ENCODE measurements around the gene BTK. TPM values are rescaled to one million over a fixed set of nuclear protein-coding genes. Genes with fewer than 3 reads are reported as not detected.

Gene BTK
- total and polyA plus RNA-seq, 12 donors: 1.3 to 14.8 (median 5.9) TPM

DNA sequence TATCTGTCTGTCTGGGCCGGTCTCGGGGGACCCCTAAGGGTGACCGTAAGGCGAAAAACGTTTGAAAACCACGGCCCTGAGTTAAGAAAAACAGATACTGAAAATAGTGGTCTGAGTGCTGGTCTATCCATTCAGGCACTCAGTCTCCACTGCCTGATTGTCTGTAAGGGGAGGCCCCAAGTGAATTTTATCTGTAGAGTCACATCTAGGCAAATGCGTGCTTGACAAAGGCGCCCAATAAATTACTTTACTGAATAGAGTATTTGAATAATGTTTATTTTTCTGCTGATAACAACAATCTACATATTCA, 22.5 kb upstream of the BTK start:
- intact Hi-C loops (cut with DNase I): no loop called here
- Histone ChIP-seq H3K36me3 (replicated peaks in 1 of 2) (peaks cover 0 to 8% of the 10 kb centered on the region in 2 donors), H3K4me3 (peak overlapping the region; percentile 14 to 78 (median 45)), H3K4me1 (replicated peaks in 1 of 2) (peaks cover 0 to 21% of the 10 kb centered on the region in 2 donors), H3K9me3 (replicated peaks in 1 of 3) (no peaks in the 10 kb centered on the region), H3K27me3 (no peaks in the 10 kb centered on the region), H3K27ac (peak overlapping the region; percentile 89 to 98 (median 95))
- DNase-seq: no peak
- WGBS, 4 donors: 0 to 28% (median 12%) methylated on average over 2 to 8 of the region's 8 CpGs
- TF ChIP-seq POLR2A (IDR thresholded peaks at IDR 0.05): no peak
- TF ChIP-seq, protein P1, sequence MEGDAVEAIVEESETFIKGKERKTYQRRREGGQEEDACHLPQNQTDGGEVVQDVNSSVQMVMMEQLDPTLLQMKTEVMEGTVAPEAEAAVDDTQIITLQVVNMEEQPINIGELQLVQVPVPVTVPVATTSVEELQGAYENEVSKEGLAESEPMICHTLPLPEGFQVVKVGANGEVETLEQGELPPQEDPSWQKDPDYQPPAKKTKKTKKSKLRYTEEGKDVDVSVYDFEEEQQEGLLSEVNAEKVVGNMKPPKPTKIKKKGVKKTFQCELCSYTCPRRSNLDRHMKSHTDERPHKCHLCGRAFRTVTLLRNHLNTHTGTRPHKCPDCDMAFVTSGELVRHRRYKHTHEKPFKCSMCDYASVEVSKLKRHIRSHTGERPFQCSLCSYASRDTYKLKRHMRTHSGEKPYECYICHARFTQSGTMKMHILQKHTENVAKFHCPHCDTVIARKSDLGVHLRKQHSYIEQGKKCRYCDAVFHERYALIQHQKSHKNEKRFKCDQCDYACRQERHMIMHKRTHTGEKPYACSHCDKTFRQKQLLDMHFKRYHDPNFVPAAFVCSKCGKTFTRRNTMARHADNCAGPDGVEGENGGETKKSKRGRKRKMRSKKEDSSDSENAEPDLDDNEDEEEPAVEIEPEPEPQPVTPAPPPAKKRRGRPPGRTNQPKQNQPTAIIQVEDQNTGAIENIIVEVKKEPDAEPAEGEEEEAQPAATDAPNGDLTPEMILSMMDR (IDR thresholded peaks at IDR 0.05): no peak

DNA sequence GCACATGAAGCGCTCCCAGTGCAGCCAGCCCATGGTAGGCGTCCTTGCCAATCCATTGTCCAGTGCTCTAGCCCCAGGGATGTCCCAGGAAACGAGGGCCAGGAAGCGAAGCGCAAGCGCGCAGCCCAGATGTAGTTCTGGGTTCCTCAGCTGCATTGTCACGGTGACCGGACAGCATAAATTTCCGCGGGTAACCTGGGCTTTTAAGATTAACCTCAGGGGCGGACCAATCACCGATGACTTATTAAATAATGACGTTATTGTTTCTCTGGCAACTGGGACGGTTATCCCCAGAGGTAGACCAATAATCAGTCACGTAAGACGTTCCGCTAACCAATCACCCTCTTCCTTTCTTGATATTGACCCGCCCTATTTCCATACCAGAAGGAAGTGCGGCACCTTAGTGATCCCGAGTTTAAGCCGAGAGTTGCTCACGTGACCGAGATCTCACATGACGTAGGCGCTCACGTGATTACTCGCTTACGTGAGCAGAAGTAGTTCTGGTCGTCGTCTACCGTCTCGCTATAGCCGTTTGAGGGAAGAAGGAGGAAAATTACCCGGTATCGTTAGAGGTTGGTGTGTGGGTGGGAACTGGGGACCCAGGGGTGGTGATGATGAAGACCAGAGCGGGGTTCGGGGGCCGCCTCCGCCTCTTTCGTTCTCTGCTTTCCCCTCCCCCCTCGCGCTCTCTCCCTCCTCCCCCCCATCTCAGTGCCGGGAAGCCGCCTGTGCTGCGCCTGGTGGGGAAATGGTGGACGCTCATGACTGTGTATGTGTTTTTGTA, 21.9 kb upstream of the BTK start, which contains the start of the genes GLA and HNRNPH2:
TSS of gene GLA (minus strand) at position 178 of the 784 bp plus-strand sequence. CDS start at position 156, 22 bp downstream.
TSS of gene HNRNPH2 (plus strand) at position 475 of the 784 bp plus-strand sequence. CDS start 3,767 bp downstream, outside the sequence.
- intact Hi-C loops (cut with DNase I): no loop called here
- peak; percentile 89 to 99 (median 94) for DNase-seq
- Histone ChIP-seq H3K4me1 (replicated peaks in 1 of 2) (peaks cover 0 to 21% of the 10 kb centered on the region in 2 donors), H3K9me3 (replicated peaks in 1 of 3) (no peaks in the 10 kb centered on the region), H3K36me3 (replicated peaks in 1 of 2) (peaks cover 0 to 8% of the 10 kb centered on the region in 2 donors), H3K27me3 (no peaks in the 10 kb centered on the region), H3K27ac (peak within 1 kb of the TSS; percentile 89 to 98 (median 95)), H3K4me3 (peak within 1 kb of the TSS; percentile 14 to 78 (median 51))
- WGBS, 4 donors: 0 to 33% (median 12%) methylated on average over 11 to 47 of the region's 47 CpGs
- TF ChIP-seq, protein P1 (IDR thresholded peaks at IDR 0.05): peak in 4 of 6 experiments; percentile 3 to 56 (median 32)
- TF ChIP-seq POLR2A (IDR thresholded peaks at IDR 0.05): peak; percentile 59 to 81

DNA sequence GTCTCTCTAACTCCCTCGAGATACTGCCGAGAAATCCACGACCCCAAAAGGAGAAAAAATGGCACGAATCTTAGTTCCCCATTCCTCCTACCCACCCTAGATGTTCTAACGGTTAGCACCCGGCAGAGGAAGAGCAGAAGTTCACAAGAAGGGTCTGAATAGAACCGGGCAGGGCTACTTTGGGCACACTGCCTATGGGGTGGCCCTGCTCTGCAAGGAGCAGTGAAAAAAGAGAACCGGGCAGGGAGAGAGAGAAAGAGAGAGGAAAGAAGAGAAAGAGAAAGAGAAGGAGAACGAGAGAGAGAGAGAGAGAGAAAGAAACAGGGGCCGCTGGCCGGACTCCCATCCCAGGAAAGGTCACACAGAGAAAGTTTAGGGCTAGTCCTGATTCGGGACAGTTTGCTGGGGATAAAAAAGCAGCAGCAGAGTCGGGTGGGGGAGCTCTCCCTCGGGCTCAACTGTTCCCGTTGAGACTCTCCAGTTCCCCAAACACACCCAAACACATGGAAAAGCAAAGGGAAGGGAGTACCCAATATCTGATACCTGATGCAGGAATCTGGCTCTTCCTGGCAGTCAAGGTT, 21.3 kb upstream of the BTK start:
- Histone ChIP-seq H3K4me1 (replicated peaks in 1 of 2) (peaks cover 0 to 21% of the 10 kb centered on the region in 2 donors), H3K27ac (peak overlapping the region; percentile 43 to 96 (median 79)), H3K27me3 (no peaks in the 10 kb centered on the region), H3K36me3 (replicated peaks in 1 of 2) (peaks cover 0 to 2% of the 10 kb centered on the region in 2 donors), H3K4me3 (peak overlapping the region in 2 of 4 donors; percentile 35 to 67), H3K9me3 (replicated peaks in 1 of 3) (no peaks in the 10 kb centered on the region)
- peak in 3 of 7 donors; percentile 10 to 27 (median 21) for DNase-seq
- TF ChIP-seq, protein P1 (IDR thresholded peaks at IDR 0.05): no peak
- no peak for TF ChIP-seq POLR2A (IDR thresholded peaks at IDR 0.05)
- intact Hi-C loops (cut with DNase I): no loop called here
- 0 to 39% (median 11%) methylated on average over 15 of the region's 15 CpGs for WGBS, 4 donors

DNA sequence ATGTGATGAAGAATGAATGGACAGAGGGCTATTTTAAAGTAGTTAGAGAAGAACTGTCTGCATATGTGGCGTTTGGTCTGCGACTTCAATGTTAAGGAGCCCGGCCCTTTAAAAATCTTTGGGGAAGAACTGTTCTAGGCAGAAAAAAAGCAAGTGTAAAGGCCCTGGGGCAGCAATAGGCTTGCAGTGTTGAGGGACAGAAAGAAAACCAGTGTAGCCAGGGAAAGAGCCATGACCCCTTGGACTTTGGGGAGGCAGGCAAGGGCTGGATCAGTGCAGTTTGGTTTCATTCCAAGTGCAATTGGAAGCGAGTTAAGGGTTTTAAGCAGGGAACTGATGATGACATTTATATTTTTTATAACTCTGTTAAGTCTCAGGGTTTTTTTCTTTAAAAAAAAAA, 13.8 kb upstream of the BTK start:
- 78 to 98% (median 88%) methylated on average over 4 of the region's 4 CpGs for WGBS, 4 donors
- no peak overlapping the region for H3K4me3 ChIP-seq
- no peak for DNase-seq
- no peaks in the 10 kb centered on the region for H3K4me1 ChIP-seq (replicated peaks in 1 of 2)
- intact Hi-C loops (cut with DNase I): no loop called here
- H3K27me3 ChIP-seq: no peaks in the 10 kb centered on the region
- TF ChIP-seq, protein P1 (IDR thresholded peaks at IDR 0.05): no peak
- no peak for TF ChIP-seq POLR2A (IDR thresholded peaks at IDR 0.05)
- H3K36me3 ChIP-seq (replicated peaks in 1 of 2): peaks cover 0 to 9% of the 10 kb centered on the region in 2 donors
- H3K9me3 ChIP-seq (replicated peaks in 1 of 3): no peaks in the 10 kb centered on the region
- H3K27ac ChIP-seq: no peak overlapping the region

Measured in adrenal gland (tissue), 12 donors.